Smooth muscle cell (in vitro differentiated cells): ENCODE results near the gene PCP2. TPM values are rescaled to one million over a fixed set of nuclear protein-coding genes. Genes with fewer than 3 reads are reported as not detected.

ENCODE experiments used
- DNase-seq: peaks from one replicate; lab custom pipeline; 2025; ENCODE audit not compliant: unreplicated experiment; lab: John Stamatoyannopoulos, UW
- H2AFZ ChIP-seq: fragments of 200-600 bp; sonication (generic); 2 replicates; pipeline ENCODE4 v1.6.0; 2016; ENCODE audit warnings: antibody characterized with exemption, low read depth, mild to moderate bottlenecking
- H3F3A ChIP-seq: fragments of 200-600 bp; sonication (generic); 2 replicates; pipeline ENCODE4 v1.6.0; 2017; ENCODE audit warnings: antibody characterized with exemption, low read depth
- H3K27ac ChIP-seq: fragments of 200-600 bp; sonication (generic); 2 replicates; pipeline ENCODE4 v1.5.1; 2016; ENCODE audit warnings: low read depth, mild to moderate bottlenecking
- H3K27me3 ChIP-seq: fragments of 200-600 bp; sonication (generic); 2 replicates; pipeline ENCODE4 v1.6.1; 2016; ENCODE audit warnings: low read depth, mild to moderate bottlenecking
- H3K36me3 ChIP-seq: fragments of 200-600 bp; sonication (generic); 2 replicates; pipeline ENCODE4 v1.5.1; 2016; ENCODE audit warnings: low read depth
- H3K4me1 ChIP-seq: fragments of 200-600 bp; sonication (generic); 2 replicates; pipeline ENCODE4 v1.5.1; 2016; ENCODE audit warnings: low read depth
- H3K4me2 ChIP-seq: fragments of 200-600 bp; sonication (generic); 2 replicates; pipeline ENCODE4 v1.6.0; 2016; ENCODE audit warnings: mild to moderate bottlenecking
- H3K4me3 ChIP-seq: fragments of 200-600 bp; sonication (generic); 2 replicates; pipeline ENCODE4 v1.5.1; 2016; ENCODE audit warnings: mild to moderate bottlenecking
- H3K79me2 ChIP-seq: fragments of 200-600 bp; sonication (generic); 2 replicates; pipeline ENCODE4 v1.6.0; 2016; ENCODE audit warnings: low read depth, mild to moderate bottlenecking
- H3K9ac ChIP-seq: fragments of 200-600 bp; sonication (generic); 2 replicates; pipeline ENCODE4 v1.6.0; 2016; ENCODE audit warnings: low read depth
- H3K9me3 ChIP-seq: fragments of 200-600 bp; sonication (generic); replicated peaks from 2 replicates; pipeline ENCODE4 v1.5.1; 2016; ENCODE audit warnings: low read depth
- H4K20me1 ChIP-seq: fragments of 200-600 bp; sonication (generic); 2 replicates; pipeline ENCODE4 v1.6.0; 2016; ENCODE audit warnings: low read depth
- CTCF ChIP-seq: fragments of 200-600 bp; sonication (generic); IDR thresholded peaks from 2 replicates; pipeline ENCODE4 v1.5.1; 2017; ENCODE audit warnings: borderline replicate concordance, mild to moderate bottlenecking, antibody characterized with exemption; ENCODE audit not compliant: insufficient read depth, poor library complexity, severe bottlenecking
- WGBS: methylation state at CpG from one replicate; pipeline ENCODE4 v1.1.7; 2016; ENCODE audit warnings: low lambda C conversion rate; 5-methylcytosine and 5-hydroxymethylcytosine counted together
- polyA plus RNA-seq: library from polyadenylated mRNA; unstranded; fragments of >200 nt; fragmentation: Nextera tagmentation; extraction: Ambion mirVana; gene quantifications from 2 replicates; pipeline ENCODE4 v1.2.1, GENCODE V29; 2016
- total RNA-seq: library from RNA; depleted of rRNA; stranded (reverse); fragments of >200 nt; gene quantifications from 2 replicates; pipeline ENCODE4 v1.2.3, GENCODE V29; 2014

Gene PCP2
- total and polyA plus RNA-seq, 2 experiments from 2014 or later = 0.35 TPM; not detected in 1

DNA sequence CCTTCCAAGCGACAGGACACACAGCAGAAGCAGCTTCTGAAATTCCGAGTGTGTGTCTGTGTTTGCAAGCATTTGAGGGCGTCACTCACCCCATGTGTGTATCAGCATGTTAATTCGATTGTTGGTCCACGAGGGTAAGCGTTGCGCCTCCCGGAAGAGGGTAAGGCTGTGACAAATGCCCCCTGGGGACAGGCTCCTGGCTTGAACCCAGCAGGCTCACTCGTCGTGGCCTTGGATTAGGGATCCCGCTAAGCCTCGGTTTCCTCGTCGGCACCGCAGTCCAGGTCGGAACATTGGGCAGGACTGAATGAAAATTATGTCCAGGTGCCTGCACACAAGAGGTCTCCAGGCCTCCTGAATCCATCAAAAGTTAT is 2.8 kb upstream of the PCP2 start:
- no peak for DNase-seq
- 87% methylated on average over 16 of the region's 16 CpGs for WGBS
- Histone ChIP-seq H3K4me1 (no peaks in the 10 kb centered on the region), H3K4me2 (peak overlapping the region; percentile 82), H3K9ac (no peak overlapping the region), H3K27me3 (peaks cover 30% of the 10 kb centered on the region), H3K9me3 (no peaks in the 10 kb centered on the region), H2AFZ (no peak overlapping the region), H3K36me3 (no peaks in the 10 kb centered on the region), H3F3A (no peaks in the 10 kb centered on the region), H3K27ac (no peak overlapping the region), H4K20me1 (no peaks in the 10 kb centered on the region), H3K79me2 (no peaks in the 10 kb centered on the region), H3K4me3 (no peak overlapping the region)
- no peak for TF ChIP-seq CTCF

DNA sequence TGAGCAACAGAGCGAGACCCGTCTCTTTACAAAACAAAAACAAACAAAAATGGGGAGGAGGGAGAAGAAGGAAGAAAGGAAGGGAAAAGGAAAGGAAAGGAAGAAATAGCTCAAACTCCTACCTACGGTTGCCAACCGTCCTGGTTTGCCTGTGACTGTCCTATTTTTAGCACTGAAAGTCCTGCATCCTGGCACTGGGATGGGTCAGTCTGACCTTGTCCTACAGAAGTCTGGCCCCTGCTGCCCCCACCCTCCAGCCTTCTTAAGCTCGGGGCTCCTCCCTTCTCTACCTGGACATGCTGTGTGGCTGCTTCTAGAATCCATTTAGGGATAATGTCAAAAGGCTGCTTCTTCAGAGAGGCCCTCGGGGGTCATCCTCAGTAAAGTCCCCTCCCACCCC is 2.2 kb upstream of the PCP2 start:
- no peaks in the 10 kb centered on the region for H3F3A ChIP-seq
- no peaks in the 10 kb centered on the region for H3K36me3 ChIP-seq
- H3K4me1 ChIP-seq = peaks cover 5% of the 10 kb centered on the region
- H3K4me2 ChIP-seq = no peak overlapping the region
- no peak overlapping the region for H2AFZ ChIP-seq
- H3K9me3 ChIP-seq = no peaks in the 10 kb centered on the region
- WGBS = 81% methylated on average over 6 of the region's 6 CpGs
- TF ChIP-seq CTCF = no peak
- no peak overlapping the region for H3K27ac ChIP-seq
- peaks cover 30% of the 10 kb centered on the region for H3K27me3 ChIP-seq
- DNase-seq = no peak
- H3K4me3 ChIP-seq = no peak overlapping the region
- no peaks in the 10 kb centered on the region for H4K20me1 ChIP-seq
- H3K79me2 ChIP-seq = peaks cover 4% of the 10 kb centered on the region
- H3K9ac ChIP-seq = no peak overlapping the region

- no peaks in the 10 kb centered on the region for H3K36me3 ChIP-seq
- H3K4me1 ChIP-seq = peaks cover 17% of the 10 kb centered on the region
- no peak overlapping the region for H3K4me2 ChIP-seq
- no peak for TF ChIP-seq CTCF
- H3K9ac ChIP-seq = no peak overlapping the region
- peaks cover 25% of the 10 kb centered on the region for H3K27me3 ChIP-seq
- no peaks in the 10 kb centered on the region for H3K9me3 ChIP-seq
- no peaks in the 10 kb centered on the region for H3F3A ChIP-seq
- no peak for DNase-seq
- H4K20me1 ChIP-seq = no peaks in the 10 kb centered on the region
- H3K79me2 ChIP-seq = peaks cover 32% of the 10 kb centered on the region
- H2AFZ ChIP-seq = no peak overlapping the region
- no peak overlapping the region for H3K27ac ChIP-seq
- no peak overlapping the region for H3K4me3 ChIP-seq
- 97% methylated on average over 32 of the region's 40 CpGs for WGBS
Measured at GRCh38 chr19:7632340-7633203, 947 bp downstream of the PCP2 start.

DNA sequence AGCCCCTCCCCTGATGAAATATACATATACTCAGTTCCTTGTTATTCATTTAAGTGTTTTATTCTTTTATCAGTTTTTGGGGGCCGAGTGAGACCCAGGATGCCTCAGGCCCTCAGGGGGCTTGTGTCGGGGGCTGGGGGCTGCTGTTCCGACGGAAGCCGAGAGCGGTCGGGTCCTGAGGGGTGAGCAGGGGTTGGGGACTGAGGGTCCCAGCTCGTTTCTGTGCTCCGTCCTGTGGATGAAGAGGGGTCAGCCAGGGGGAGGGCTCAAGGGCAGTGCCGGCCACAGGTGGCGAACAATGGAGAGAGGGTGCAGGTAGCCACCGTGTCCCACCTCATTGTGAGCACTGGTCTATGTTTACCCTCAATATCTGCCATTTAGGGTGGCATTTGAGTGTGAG is 1.9 kb downstream of the PCP2 start:
- Histone ChIP-seq H3K79me2 (peaks cover 41% of the 10 kb centered on the region), H3K4me1 (peaks cover 17% of the 10 kb centered on the region), H3K27me3 (peaks cover 17% of the 10 kb centered on the region), H3K4me3 (no peak overlapping the region), H3K27ac (no peak overlapping the region), H3K9ac (no peak overlapping the region), H3K9me3 (no peaks in the 10 kb centered on the region), H4K20me1 (no peaks in the 10 kb centered on the region), H2AFZ (no peak overlapping the region), H3K4me2 (no peak overlapping the region), H3F3A (no peaks in the 10 kb centered on the region), H3K36me3 (no peaks in the 10 kb centered on the region)
- TF ChIP-seq CTCF = no peak
- 95% methylated on average over 12 of the region's 12 CpGs for WGBS
- DNase-seq = no peak
